Lower leg skin (tissue), 4 donors: ENCODE data around the gene VSIR. TPM values are rescaled to one million over a fixed set of nuclear protein-coding genes. Genes with fewer than 3 reads are reported as not detected.

Experiments
- DNase-seq, 2 donors: peaks; one replicate each; pipeline ENCODE4 v3.0.0-alpha.2; 2019; ENCODE audit warnings: low spot score in 2 of 2
- H3K4me3 ChIP-seq: fragments of 200-600 bp; sonication (generic); 2 replicates; pipeline ENCODE4 v1.5.1; 2017; ENCODE audit warnings: mild to moderate bottlenecking, low read depth; ENCODE audit not compliant: poor library complexity, severe bottlenecking
- POLR2A ChIP-seq, 2 donors: fragments of 450-650 bp; IDR thresholded peaks; one replicate each; pipeline ENCODE4 v1.6.1; 2016 to 2017; ENCODE audit warnings: antibody characterized with exemption in 2 of 2, mild to moderate bottlenecking in 1 of 2, moderate library complexity in 1 of 2
- WGBS, 2 donors: methylation state at CpG; one replicate each; pipeline ENCODE4 v1.1.5; 2018; 5-methylcytosine and 5-hydroxymethylcytosine counted together
- intact Hi-C: fragments of 100-400 bp; cut with DNase I; formaldehyde crosslinking; loops from one replicate; pipeline ENCODE4 v1.15.0; 2023; ENCODE audit warnings: low total_unique reads
- total RNA-seq, 4 donors: library from RNA; depleted of rRNA; stranded (reverse); fragments of >200 nt; gene quantifications; one replicate each; pipeline ENCODE4 v1.1.0, GENCODE V29; 2016
- TF ChIP-seq, protein P1 (sequence below), 3 donors: fragments of 450-650 bp; IDR thresholded peaks; one replicate each; pipeline ENCODE4 v1.5.1; 2016; ENCODE audit warnings: antibody characterized with exemption in 3 of 3, mild to moderate bottlenecking in 3 of 3, moderate library complexity in 2 of 3

VSIR gene
- total RNA-seq, 4 donors from 2014 or later = 14.5 to 56.5 (median 23.2) TPM

DNA sequence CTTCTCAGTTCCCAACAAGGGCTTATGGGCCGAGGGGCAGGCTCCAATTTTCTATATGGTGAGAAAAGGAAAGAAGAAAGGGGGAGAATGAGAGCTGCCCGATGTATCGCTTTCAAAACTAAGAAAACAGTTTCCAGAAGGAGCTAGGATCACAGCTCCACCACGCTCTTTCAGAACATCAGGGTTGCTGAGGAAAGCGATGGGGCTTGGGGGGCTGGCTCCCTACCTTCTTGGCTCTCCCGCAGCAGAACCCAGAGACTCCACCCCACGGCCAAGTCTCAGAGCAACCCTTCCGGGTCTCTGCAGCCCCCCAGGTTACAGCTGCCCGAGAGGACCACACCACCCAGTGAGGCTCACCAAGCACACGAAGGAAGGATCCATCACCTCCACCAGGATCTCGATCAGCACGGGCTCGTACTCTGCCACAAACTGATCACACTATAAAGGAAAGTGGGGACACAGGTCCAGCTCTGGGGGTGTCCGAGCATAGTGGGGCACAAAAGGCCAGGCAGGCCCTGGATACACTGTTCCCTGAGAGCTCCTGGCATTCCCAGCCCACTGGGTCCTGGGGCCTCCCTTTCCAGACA lies 45.4 kb upstream of the VSIR start:
- intact Hi-C loops = no loop called here
- TF ChIP-seq, protein P1, sequence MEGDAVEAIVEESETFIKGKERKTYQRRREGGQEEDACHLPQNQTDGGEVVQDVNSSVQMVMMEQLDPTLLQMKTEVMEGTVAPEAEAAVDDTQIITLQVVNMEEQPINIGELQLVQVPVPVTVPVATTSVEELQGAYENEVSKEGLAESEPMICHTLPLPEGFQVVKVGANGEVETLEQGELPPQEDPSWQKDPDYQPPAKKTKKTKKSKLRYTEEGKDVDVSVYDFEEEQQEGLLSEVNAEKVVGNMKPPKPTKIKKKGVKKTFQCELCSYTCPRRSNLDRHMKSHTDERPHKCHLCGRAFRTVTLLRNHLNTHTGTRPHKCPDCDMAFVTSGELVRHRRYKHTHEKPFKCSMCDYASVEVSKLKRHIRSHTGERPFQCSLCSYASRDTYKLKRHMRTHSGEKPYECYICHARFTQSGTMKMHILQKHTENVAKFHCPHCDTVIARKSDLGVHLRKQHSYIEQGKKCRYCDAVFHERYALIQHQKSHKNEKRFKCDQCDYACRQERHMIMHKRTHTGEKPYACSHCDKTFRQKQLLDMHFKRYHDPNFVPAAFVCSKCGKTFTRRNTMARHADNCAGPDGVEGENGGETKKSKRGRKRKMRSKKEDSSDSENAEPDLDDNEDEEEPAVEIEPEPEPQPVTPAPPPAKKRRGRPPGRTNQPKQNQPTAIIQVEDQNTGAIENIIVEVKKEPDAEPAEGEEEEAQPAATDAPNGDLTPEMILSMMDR (IDR thresholded peaks at IDR 0.05) = no peak
- TF ChIP-seq POLR2A (IDR thresholded peaks at IDR 0.05) = no peak
- H3K4me3 ChIP-seq = no peak overlapping the region
- WGBS, 2 donors = 84 to 92% methylated on average over 14 of the region's 14 CpGs
- no peak for DNase-seq

DNA sequence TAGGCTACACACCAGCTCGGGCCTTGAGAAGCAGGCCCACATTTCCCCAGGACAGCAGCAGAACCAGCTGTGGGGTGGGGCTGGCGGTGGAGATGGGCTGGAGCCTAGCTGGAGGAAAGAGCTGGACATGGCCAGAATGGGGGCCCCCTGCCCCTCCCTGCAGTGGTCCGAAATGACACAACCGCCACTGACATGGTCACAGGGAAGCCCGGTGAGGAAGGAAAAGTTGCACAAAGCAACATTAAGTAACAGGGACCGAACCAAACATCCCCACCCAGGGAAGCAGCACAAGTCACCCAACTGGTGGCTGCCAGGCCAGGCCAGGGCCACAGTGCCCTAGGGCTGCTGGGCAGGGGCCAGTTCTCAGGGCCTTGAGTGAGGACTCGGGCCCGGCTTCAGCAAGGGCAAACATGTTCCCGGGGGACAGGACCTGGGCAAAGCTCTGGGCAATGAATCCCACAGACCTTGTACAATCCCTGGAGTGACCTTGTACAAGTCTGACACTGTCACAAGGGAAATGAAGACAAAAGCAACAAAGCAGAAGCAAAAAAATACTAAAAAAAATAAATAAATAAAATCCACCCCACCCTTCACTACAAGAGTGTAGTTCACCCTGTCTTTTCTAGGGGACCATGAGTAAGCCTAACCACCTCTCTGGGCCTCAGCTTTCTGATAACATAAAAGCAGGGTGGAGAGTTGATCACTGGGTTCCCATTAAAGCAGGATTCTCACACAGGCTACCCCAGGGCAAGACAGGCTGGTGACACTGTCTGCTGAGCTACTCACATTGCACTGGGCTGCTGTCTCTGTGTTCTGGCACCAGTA lies 44.7 kb upstream of the VSIR start:
- 30 to 62% methylated on average over 8 to 9 of the region's 9 CpGs for WGBS, 2 donors
- no peak overlapping the region for H3K4me3 ChIP-seq
- intact Hi-C loops = no loop called here
- TF ChIP-seq, protein P1 (IDR thresholded peaks at IDR 0.05) = no peak
- no peak for TF ChIP-seq POLR2A (IDR thresholded peaks at IDR 0.05)
- peak; percentile 75 to 92 for DNase-seq

DNA sequence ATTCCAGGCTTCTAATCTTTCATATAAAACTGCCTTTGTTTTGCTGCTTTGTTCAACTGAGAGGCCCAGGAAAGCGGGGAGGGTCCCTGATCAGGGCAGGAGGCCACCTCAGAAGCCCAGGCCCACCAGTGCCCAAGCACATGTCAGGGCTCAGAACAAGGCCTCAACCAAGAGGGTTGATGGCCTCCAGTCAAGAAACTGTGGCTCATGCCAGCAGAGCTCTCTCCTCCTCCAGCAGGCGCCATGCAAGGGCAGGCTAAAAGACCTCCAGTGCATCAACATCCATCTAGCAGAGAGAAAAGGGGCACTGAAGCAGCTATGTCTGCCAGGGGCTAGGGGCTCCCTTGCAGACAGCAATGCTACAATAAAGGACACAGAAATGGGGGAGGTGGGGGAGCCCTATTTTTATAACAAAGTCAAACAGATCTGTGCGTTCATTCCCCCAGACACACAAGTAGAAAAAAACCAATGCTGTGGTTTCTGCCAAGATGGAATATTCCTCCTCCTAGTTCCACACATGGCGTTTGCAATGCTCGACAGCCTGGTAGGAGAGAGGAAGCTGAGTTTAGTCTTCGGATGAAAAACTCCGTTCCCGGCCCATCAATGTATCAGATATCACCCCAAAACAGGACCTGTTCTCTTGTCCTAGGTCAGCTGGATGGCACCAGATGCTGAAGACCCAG lies 43.8 kb upstream of the VSIR start:
- H3K4me3 ChIP-seq = no peak overlapping the region
- no peak for DNase-seq
- intact Hi-C loops = no loop called here
- WGBS, 2 donors = 73 to 91% methylated on average over 8 of the region's 8 CpGs
- TF ChIP-seq POLR2A (IDR thresholded peaks at IDR 0.05) = no peak
- TF ChIP-seq, protein P1 (IDR thresholded peaks at IDR 0.05) = no peak

DNA sequence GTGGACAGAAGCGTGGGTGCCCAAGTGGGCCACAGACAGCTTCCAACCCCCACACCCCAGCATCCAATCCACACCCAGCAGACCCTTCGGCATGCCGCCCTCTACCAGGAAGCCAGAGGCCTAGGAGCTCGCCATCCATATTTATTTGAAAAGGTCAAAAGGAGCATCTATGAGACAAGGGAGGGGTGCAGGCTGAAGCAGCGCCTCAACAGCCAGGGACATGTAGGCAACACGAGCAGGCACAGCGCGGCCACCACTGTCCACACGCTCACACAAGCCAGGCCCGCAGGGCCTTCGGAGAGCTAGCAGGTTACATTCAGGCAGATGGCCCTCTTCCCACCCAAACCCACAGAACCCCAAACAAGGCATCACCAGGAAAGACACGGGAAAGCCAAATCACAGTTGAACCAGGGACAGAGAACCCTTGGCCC lies 43.1 kb upstream of the VSIR start:
- DNase-seq = peak in 1 of 2 donors; percentile 82
- no peak for TF ChIP-seq POLR2A (IDR thresholded peaks at IDR 0.05)
- TF ChIP-seq, protein P1 (IDR thresholded peaks at IDR 0.05) = no peak
- WGBS, 2 donors = 84 to 85% methylated on average over 12 of the region's 12 CpGs
- no peak overlapping the region for H3K4me3 ChIP-seq
- intact Hi-C loops = no loop called here

DNA sequence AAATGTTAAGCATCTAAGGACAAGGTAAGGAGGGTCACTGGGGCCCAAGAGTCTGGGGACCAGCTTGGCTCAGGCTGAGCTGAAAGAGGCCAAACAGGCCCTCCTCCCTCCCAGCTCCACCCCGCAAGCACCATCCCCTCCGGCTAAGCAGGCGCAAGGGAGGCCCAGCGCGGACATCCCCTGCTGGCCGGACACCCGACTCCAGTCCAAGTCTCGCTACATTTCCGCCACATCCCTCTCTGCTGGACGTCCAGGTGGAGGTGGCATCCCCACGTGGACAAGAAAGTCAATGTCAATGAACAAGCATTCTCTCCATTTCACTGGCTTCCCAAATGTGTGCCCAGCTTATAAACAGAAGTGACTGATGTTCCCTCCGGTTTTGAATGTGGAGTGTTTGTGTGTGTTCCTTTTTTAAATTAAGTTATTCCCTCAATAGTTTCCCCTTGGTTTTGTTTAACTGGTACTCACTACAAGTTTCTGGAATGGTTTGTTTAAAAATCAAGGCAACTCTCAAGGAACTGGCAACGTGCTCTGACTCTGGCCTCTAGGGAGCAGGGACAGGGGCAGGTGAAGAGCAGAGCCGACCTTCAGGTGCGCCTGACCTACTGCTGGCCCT lies 42.3 kb upstream of the VSIR start:
- WGBS, 2 donors = 78 to 84% methylated on average over 15 of the region's 15 CpGs
- peak in 1 of 2 donors; percentile 80 for DNase-seq
- H3K4me3 ChIP-seq = no peak overlapping the region
- TF ChIP-seq, protein P1 (IDR thresholded peaks at IDR 0.05) = no peak
- TF ChIP-seq POLR2A (IDR thresholded peaks at IDR 0.05) = no peak
- intact Hi-C loops = no loop called here
